Body of pancreas (tissue), 4 donors: Measurements from ENCODE around the gene ENTHD1.

Experiments
- CTCF ChIP-seq, 7 experiments: fragments of 450-650 bp in 4 of 7; fragments of 200-600 bp in 3 of 7; sonication (generic) in 3 of 7; IDR thresholded peaks; one replicate each; pipeline ENCODE4 v1.5.1; 2016 to 2019; ENCODE audit warnings: antibody characterized with exemption in 7 of 7
- POLR2A ChIP-seq, 3 donors: fragments of 450-650 bp; IDR thresholded peaks; one replicate each; pipeline ENCODE4 v1.6.1; 2016; ENCODE audit warnings: antibody characterized with exemption in 3 of 3, mild to moderate bottlenecking in 2 of 3

- TF ChIP-seq POLR2A (IDR thresholded peaks at IDR 0.05) (no peak), CTCF (IDR thresholded peaks at IDR 0.05) (no peak)
These were observed 149.2 kb downstream of the ENTHD1 start for GRCh38 chr22:39744353-39744752.
